IPS DF 19.7 (cell line): ENCODE measurements around the gene GGTA1.
"Not testable (repeated sequence)": the region's sequence is repeated elsewhere in the genome, so short reads cannot be mapped to it uniquely, and the experiment has no call there.

ENCODE experiments used
- DNase-seq: peaks from one replicate; pipeline ENCODE4 v3.0.0-alpha.2; 2013; ENCODE audit warnings: low read depth, low spot score

Gene GGTA1

DNA sequence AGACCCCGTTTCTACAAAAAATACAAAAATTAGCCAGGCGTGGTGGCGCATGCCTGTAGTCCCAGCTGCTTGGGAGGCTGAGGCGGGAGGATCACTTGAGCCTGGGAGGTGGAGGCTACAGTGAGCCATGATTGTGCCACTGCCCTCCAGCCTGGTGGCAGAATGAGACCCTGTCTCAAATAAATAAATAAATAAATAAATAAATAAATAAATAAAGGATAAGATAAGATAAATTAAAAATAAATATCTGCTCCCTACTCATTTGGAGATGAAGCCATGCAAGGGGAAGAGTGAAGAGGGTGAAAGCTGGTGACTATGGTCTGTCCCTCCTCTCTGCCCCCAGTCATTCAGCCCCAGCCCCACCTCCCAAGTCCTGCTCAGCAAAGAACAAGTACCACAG, 41.2 kb downstream of the GGTA1 start:
- not testable (repeated sequence) for DNase-seq

DNA sequence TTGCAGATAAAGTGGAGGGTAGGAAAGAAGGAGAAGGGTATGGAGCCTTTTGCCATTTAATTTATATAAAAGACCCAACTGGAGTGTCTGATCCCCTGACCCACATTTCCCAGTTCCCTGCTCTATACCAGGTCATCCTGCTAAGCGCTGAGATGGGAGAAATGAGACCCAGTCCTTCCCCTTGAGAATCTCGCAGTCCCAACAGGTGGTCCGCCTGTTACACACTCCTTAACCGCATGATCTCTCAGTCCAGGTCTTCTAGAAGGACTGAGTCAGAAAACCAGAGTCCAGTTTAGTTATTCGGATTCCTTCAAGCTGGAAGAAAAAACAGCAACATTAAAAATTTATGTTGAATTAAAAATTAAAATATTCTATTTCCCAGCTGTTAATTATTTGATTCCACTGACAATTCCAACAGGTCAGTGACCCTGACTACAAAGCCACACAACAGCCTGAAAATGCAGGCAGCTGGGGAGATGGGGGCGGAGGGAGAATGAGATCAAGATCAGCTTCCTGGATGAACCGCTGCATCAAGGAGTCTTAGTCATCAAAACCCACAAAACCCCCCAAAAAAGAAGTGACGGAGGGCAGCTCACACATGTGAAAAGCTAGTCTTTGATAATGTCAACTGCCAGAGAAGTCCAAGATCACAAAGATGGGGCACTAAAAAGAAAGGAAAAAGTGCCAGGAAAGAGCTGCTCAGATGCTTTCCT, 44.0 kb downstream of the GGTA1 start:
- DNase-seq: no peak

DNA sequence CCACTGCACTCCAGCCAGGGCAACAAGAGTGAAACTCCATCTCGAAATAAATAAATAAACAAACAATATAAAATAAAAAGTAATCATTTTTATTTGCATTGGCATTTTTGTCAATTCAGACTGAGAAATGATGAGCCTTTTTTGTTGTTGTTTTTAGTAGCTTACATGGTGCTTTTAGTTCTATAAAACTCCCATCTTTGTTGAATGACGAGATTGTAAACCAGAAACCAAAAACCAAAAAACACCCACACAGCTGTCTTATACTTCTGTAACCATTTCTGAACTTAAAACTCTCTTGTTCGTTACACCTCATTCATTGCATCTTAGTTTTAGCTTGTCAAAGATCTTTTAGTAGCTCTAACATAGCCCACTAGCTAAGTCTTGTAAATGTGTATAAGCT, 44.7 kb downstream of the GGTA1 start:
- no peak for DNase-seq

DNA sequence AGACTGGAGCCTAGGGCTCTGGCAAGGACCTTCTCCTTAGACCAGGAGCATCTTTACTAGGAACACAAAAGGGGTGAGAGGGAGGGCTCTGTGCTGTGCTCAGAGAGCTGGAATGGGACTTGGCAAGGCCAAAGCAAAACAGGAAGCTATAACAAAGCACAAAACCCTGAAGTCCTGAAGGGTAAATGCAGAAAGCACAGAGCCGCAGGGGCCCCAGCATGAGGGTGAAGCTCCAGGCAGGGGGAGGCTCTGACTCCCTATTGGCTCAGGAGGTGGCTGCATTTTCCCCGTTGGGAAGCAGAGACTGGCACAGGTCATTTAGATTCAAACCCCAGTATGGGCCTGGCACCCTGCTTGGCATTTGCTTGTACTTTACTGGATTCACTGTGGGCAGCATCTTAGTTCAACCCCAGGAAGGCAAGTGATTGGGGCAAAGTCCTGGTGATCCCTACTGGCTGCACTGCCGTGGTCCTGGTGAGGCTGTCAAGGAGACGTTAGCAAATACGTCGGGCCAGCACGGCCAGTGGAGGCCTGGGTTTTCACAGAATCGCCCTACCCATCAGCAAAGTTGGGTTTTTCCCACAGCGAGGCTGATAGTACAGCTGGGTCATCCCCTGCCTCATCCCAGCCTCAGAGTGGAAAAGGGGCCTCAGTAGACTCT, 46.3 kb downstream of the GGTA1 start:
- no peak for DNase-seq

DNA sequence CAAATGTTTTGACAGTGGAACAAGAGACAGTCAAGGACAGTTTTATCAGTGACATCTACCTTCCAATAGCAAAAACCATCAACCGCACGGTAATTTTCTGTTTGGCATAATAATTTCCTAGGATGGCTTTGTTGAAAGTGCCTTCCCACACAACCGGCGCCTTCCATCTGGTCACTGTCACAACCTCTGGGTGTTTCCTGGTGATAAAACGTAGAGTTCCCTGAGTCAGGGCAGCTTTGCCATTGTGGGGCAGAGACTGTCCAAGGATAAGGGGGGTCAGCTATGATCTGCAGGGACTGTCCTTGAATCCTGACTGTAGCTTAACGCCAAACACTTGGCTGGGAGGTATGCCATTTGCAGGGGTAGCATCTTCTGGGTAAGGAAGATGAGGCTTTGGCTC, 47.6 kb downstream of the GGTA1 start:
- no peak for DNase-seq

DNA sequence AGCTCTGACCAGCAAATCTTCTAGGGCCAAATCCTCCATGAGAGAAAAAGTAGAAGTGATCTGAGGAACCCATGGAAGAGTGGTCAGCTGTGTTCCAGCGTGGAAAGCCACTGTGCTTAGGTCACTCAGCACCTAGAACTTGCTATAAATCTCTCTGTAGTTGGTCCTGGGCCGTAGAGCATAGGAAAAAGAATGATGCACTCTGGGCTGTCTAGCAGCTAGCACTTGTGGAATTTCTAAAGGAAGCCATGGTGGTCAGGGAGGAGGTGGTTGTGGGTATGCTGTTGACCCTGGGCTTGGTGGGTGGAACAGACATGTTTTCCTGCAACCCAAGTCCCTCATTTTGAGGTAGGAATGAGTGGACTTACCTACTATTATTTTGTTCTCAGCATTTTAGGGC, 48.1 kb downstream of the GGTA1 start:
- no peak for DNase-seq

DNA sequence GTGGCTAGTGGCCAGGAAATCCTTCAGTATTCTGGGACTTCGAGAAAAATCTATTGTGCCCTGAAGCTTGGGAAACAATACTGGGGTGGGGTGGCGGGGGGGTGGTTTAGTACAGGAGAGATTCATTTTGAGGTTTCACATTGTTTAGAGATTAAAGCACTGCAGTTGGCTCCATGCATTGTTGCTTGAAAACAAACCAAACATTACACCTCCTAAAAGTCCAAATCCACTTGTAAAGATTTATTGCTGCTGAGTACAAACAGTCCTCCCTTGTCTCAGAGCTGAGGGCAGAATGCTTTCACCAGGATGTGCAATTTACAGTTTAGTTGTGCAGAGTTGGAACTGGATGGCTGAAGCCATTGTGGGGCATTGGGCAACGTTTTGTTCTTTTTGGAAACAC, 49.4 kb downstream of the GGTA1 start:
- DNase-seq: no peak

DNA sequence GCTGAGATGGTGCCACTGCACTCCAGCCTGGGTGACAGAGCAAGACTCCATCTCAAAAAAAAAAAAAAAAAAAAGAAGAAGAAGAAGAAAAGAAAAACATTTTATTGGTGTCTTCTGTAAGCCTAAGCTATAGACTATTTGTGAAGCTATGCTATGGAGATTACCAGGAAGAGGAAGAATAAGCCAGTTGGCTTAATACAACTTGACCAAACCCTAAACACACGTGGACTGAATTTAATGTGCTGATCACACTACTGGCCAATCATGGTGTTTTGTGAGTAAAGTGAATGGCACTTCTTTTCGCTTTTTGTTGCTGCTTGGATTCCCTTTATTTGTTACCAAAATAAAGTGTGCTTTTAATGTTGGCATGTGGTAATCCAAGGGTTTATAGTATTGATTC, 49.9 kb downstream of the GGTA1 start:
- DNase-seq: no peak

DNA sequence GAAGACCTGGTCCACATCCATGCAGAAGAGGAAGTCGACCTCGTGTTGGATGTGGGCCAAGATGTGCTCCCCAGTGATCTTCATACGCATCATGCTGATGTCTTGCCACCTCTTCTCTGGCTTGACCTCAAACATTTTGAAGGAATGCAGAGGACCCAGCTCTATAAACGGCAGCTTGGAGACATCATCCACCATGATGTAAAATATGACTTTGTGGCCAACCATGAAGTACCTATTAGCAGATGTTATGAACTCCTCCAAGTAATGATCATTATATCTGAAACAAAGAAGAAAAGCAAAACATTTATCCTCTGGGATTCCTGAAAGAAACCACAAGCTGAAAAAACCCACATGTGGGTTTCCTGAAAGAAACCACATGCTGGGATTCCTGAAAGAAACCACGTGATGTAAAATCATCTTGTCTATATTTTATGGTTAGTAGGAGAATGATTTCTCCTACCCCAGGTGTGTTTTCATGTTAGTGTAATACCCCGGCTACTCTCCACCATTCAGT, 52.3 kb downstream of the GGTA1 start:
- no peak for DNase-seq

DNA sequence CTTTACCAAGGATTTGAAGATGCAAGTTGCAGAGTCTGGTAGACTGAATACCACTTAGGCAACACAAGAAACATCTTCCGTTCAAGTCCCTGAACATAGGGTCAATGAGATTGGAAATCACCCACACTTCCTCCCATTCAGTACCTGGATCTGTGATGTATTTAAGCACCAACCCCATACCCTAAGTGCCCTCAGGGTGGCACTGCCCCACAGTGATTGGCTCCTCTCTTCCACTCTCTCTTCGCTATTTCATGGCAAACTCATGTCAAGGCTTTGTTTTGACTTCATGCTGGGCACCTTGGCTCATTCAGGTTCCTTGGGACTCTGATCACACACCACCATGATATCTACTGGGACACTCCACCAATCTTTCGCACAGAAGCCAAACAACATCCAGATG, 53.7 kb downstream of the GGTA1 start:
- no peak for DNase-seq

DNA sequence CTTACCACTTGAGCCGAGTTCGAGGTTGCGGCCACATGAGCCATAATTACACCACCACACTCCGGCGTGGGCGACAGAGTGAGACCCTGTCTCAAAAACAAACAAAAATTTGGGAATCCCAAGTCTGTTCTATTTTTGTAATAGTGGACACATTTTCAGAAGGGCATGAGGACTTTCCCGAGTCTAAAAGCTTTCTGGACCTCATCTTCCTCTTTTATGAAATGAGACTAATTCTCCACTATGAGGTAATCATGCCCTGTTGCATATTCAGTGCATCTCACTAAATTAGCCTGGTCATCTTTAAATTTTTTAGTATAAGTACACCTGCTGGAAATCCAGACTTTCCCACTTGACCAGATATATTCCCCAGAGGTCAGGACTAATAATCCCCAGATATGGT, 55.7 kb downstream of the GGTA1 start:
- DNase-seq: no peak

DNA sequence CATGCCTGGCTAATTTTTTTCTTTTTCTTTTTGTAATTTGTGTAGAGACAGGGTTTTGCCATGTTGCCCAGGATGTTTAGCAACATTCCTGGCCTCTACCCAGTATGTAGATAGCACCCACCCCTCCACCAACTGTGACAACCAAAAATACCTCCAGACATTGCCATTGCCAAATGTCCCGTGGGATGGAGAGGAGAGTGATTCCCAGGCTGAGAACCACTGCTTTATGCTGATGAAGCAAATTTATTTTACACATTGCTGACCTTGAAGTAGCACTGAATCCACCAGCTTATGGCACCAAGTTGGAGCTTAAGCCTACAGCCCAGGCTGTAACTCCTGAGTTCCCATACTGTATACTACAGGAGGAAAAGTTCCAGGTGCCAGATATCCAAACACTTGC, 58.5 kb downstream of the GGTA1 start:
- DNase-seq: no peak

DNA sequence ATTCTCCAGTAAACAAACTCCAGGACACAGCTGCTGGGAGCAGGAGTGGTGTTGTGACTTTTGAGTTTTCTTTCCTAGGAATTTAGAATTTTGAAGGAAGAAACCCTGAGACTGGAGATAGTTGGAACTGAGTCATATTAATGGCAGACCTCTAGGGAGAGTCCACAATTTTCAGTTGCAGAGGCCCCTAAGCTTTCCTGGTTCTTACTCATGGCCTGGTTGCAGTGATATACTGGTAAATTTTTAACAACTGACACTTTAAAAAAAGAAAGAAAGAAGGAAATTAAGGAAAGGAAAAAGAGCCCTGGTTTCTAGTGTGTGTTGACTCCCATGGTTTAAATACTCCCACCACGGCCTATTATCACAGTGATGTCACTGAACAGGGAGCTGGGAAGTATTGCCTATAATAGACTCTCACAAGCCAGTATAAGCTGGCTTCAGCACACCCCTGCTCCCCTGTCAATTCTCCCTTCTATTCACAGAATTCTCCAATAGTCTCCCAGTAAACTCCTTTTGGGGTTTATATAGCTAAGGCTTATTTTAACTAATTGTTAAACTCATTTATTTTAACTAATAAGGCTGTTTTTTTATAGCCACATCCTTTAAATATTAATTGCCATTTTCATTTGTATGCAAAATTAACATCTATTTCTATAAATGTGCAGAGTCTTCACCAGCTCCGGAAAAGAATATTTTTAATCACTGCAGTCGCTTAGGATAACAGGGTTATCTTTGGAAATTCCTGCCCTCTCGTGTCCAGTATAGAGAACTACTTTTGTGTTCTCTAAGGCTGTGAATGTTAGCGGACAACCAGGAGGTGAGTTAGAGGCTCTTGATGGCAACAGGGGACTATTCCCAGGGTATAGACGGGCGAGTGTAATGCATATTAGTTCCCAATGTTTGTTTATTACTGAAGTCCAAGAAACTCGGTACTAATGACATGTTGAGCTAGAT, 59.7 kb downstream of the GGTA1 start:
- DNase-seq: no peak

DNA sequence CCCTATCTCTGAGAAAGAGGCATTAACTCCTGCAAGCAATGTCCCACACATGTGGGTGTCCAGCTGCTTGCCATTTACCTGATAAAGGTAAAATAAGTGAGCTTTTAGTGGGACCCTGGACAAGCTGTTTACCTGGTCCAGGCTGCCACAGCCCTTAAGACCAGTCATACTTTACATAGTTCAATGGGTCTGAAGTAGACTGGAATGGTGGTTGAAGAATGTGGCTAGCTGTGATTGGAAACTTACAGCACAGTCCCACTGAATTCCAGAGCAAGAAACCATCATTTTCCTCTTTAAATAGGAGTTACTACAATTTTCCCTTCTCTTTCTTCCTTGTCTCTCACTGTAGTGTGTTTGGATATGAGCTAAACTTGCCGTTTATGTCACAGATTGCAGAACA, 60.6 kb downstream of the GGTA1 start:
- no peak for DNase-seq

DNA sequence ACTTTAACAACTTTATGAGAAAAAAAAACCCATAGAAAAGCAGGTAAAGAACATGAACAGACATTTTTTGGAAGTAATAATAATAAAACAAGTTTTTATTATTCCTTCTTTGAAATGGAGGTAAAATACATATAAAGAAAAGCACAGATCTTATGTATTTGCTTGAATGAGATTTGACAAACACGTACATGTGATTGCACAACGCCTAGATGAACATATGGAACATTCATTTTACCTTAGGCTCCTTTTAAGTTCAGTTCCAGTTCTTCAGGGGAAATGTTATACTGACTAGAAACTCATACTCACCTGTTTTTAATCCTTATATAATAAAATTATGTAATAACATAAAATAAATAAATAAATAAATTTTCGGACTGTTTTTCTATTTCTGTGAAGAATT, 61.8 kb downstream of the GGTA1 start:
- no peak for DNase-seq

DNA sequence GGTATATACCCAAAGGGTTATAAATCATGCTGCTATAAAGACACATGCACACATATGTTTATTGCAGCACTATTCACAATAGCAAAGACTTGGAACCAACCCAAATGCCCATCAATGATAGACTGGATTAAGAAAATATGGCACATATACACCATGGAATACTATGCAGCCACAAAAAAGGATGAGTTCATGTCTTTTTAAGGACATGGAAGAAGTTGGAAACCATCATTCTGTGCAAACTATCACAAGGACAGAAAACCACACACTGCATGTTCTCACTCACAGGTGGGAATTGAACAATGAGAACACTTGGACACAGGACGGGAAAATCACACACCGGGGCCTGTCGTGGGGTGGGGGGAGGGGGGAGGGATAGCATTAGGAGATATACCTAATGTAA, 62.6 kb downstream of the GGTA1 start:
- not testable (repeated sequence) for DNase-seq

DNA sequence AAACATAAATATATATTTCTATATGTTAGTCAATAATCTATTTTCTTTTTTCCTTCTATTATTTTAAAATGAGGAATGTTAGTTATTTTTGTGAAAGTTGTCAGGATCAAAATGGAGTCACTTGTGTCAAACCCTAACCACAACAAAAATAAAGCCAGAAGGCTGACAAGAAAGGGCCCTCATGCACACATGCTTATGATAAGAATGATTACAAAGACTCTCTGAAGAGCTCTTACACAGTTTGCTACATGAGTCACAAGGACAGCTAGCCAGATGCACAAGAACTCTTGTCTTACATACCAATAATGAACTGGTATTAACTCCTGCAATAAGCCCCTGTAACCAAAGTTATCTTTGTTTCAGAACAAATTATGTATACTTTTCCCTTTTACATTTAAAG, 64.7 kb downstream of the GGTA1 start:
- DNase-seq: no peak

DNA sequence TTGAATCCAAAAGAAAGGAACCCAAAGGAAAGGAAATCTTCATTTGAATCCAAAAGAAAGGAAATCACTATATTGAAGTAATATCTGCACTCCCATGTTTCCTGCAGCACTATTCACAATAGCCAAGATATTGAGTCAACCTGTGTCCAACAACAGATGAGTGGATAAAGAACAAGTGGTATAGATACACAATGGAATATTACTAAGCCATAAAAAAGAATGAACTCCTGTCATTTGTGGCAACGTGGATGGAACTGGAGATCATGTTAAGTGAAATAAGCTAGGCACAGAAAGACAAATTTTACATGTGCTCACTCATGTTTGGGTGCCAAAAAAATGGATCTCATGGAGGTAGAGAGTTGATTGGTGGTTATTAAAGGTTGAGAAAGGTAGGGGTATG, 71.7 kb downstream of the GGTA1 start:
- no peak for DNase-seq

DNA sequence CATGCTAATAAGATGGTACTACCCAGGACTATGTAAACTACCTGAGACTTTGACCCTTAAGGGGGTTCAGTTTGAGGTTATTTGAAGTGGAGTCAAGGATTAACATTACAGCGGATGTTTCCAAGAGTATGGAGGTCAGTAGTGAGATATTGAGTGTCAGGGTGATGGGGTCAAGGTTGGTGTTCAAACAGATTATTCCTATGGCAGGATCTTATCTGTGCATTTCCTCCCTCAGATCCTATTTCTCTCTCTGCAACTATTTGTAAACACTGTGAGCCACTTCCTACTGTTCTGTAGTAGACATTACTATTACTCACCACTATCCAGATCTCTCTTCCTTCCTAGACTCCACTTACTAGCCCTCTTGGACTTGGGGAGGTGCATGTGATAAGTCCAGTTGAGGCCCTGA, 75.6 kb downstream of the GGTA1 start:
- DNase-seq: no peak

DNA sequence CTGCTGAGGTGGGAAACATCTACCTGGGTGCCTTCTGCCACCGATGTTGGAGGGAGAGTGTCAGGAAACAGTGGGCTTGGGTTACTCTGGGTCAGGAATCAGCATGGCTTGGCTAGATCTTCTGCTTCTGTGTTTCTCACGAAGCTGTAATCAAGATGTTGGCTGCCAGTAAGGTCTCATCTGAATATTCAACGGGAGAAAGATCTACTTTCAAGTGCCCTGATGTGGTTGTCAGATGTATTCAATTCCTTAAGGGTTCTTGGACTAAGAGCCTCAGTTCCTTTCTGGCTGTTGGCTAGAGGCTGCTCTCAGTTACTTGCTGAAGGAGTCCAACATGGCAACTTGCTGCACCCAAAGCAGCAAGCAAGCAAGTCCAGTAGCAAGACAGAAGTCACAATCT, 87.7 kb downstream of the GGTA1 start:
- no peak for DNase-seq

DNA sequence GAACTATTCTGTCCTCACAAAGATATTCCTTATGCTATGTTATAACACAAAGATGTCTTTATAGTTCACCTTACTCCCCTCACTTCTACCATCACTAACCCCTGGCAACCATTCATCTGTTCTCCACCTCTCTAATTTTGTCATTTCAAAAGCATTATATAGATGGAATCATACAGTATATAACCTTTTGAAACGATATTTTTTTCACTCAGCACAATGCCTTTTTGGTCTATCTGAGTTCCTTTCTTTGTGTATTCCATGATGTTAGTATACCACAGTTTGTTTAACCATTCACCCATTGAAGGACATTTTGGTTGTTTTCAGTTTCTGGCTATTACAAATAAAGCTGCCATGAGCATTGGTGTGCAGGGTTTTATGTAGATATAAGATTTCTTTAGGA, 93.7 kb downstream of the GGTA1 start:
- DNase-seq: no peak
